DOHH2 (cell line): Measurements from ENCODE around the gene KCNG2.

Source experiments
- CTCF ChIP-seq: fragments of 200-600 bp; sonication (generic); IDR thresholded peaks from one replicate; pipeline ENCODE4 v1.5.1; 2014; ENCODE audit warnings: antibody characterized with exemption, mild to moderate bottlenecking, low read depth, low read length; ENCODE audit not compliant: poor library complexity, severe bottlenecking
- EZH2phosphoT487 ChIP-seq: fragments of 200-600 bp; sonication (generic); IDR thresholded peaks from 2 replicates; pipeline ENCODE4 v1.6.1; 2017; ENCODE audit warnings: borderline replicate concordance, mild to moderate bottlenecking, antibody characterized with exemption, low read length, moderate library complexity, mixed read lengths

GRCh38 chr18:79942211-79942610, 144.5 kb downstream of the KCNG2 start:
- no peak for TF ChIP-seq CTCF
- TF ChIP-seq EZH2phosphoT487, result no peak
